GM12878 (cell line): Measurements from ENCODE around the gene SLC2A5. TPM values are rescaled to one million over a fixed set of nuclear protein-coding genes. Genes with fewer than 3 reads are reported as not detected.

Source experiments
- CBFB ChIP-seq: IDR thresholded peaks from 2 replicates; pipeline ENCODE4 v1.6.1; 2016; ENCODE audit warnings: antibody characterized with exemption, low read depth
- EP300 ChIP-seq, 2 experiments: fragments of 150-350 bp in 1 of 2; IDR thresholded peaks; 2 replicates each; pipeline ENCODE4 v1.6.1; 2011 to 2012; ENCODE audit warnings: low read depth in 2 of 2, low read length in 2 of 2, borderline replicate concordance in 1 of 2, improper control_type of control experiment in 1 of 2, inconsistent platforms in 1 of 2; ENCODE audit not compliant: control insufficient read depth in 1 of 2
- MEF2B ChIP-seq: fragments of 450-650 bp; IDR thresholded peaks from 2 replicates; pipeline ENCODE4 v1.6.1; 2018; ENCODE audit warnings: mild to moderate bottlenecking, moderate library complexity; ENCODE audit not compliant: partially characterized antibody, poor library complexity, severe bottlenecking
- MXI1 ChIP-seq: fragments of 150-350 bp; IDR thresholded peaks from 2 replicates; pipeline ENCODE4 v1.6.1; 2011; ENCODE audit warnings: low read depth, mild to moderate bottlenecking, inconsistent platforms, low read length, improper control_type of control experiment
- NFIC ChIP-seq: IDR thresholded peaks from 2 replicates; pipeline ENCODE4 v1.6.1; 2012; ENCODE audit warnings: low read depth, mild to moderate bottlenecking, inconsistent platforms, low read length, moderate library complexity
- PAX5 ChIP-seq: IDR thresholded peaks from 2 replicates; pipeline ENCODE4 v1.6.1; 2011; ENCODE audit warnings: low read depth, low read length, borderline replicate concordance
- POLR2AphosphoS2 ChIP-seq: IDR thresholded peaks from 2 replicates; pipeline ENCODE4 v1.6.1; 2011; ENCODE audit warnings: low read depth, mild to moderate bottlenecking, low read length, improper control_type of control experiment, moderate library complexity
- POU2F2 ChIP-seq: IDR thresholded peaks from 3 replicates; pipeline ENCODE4 v1.6.1; 2011; ENCODE audit warnings: low read depth, mild to moderate bottlenecking, low read length, borderline replicate concordance
- SKIL ChIP-seq: fragments of 450-650 bp; IDR thresholded peaks from 2 replicates; pipeline ENCODE4 v1.6.1; 2017; ENCODE audit warnings: mild to moderate bottlenecking, low read depth, inconsistent platforms; ENCODE audit not compliant: poor library complexity, severe bottlenecking
- SRF ChIP-seq, 2 experiments: IDR thresholded peaks; 2 replicates each; pipeline ENCODE4 v1.6.1; 2011; ENCODE audit warnings: low read depth in 2 of 2, low read length in 2 of 2, mild to moderate bottlenecking in 1 of 2, moderate library complexity in 1 of 2
- STAT3 ChIP-seq: IDR thresholded peaks from 2 replicates; pipeline ENCODE4 v1.6.1; 2011; ENCODE audit warnings: low read depth, low read length, improper control_type of control experiment
- YY1 ChIP-seq: IDR thresholded peaks from 2 replicates; pipeline ENCODE4 v1.6.1; 2011; ENCODE audit warnings: low read depth, mild to moderate bottlenecking, low read length
- ZNF217 ChIP-seq: fragments of 450-650 bp; IDR thresholded peaks from 2 replicates; pipeline ENCODE4 v1.6.1; 2017; ENCODE audit warnings: antibody characterized with exemption, mild to moderate bottlenecking
- polyA plus RNA-seq, 11 experiments: library from polyadenylated mRNA; depleted of rRNA in 4 of 11; unstranded in 6 of 11; stranded (reverse) in 5 of 11; fragments of >200 nt; fragmentation: Nextera tagmentation in 4 of 11; fragmentation: Illumina TruSeq in 1 of 11; extraction: Ambion mirVana in 4 of 11; extraction: Trizol in 1 of 11; gene quantifications; 1 replicate in 1 of 11; 2 replicates in 10 of 11; pipeline versions ENCODE4 v1.2.1 to v1.2.3, GENCODE V29; 2011 to 2016; ENCODE audit warnings: inconsistent platforms in 2 of 11, missing spikeins in 2 of 11, low read depth in 1 of 11
- total RNA-seq, 4 experiments: library from RNA; depleted of rRNA in 3 of 4; stranded (reverse); fragments of >200 nt in 3 of 4; fragmentation: Illumina TruSeq in 1 of 4; extraction: Trizol in 1 of 4; gene quantifications; 2 replicates each; pipeline versions ENCODE4 v1.2.1 to v1.2.3, GENCODE V29; 2013 to 2021
- TF ChIP-seq, protein P1 (sequence below): fragments of 450-650 bp; IDR thresholded peaks from 2 replicates; pipeline ENCODE4 v1.6.1; 2016; ENCODE audit warnings: mild to moderate bottlenecking
- TF ChIP-seq, protein P2 (sequence below), 3 experiments: IDR thresholded peaks in 2 of 3; conservative IDR thresholded peaks in 1 of 3; 2 replicates each; pipeline ENCODE4 v1.5.1; 2011; ENCODE audit warnings: low read depth in 3 of 3, low read length in 3 of 3, mild to moderate bottlenecking in 3 of 3, control low read depth in 2 of 3, moderate library complexity in 2 of 3, inconsistent platforms in 1 of 3, mixed read lengths in 1 of 3; ENCODE audit not compliant: control insufficient read depth in 2 of 3, insufficient read depth in 1 of 3; ENCODE audit errors: extremely low read depth in 1 of 3
- TF ChIP-seq, protein P3 (sequence below): fragments of 450-650 bp; IDR thresholded peaks from 2 replicates; pipeline ENCODE4 v1.6.1; 2017; ENCODE audit warnings: low read depth, mild to moderate bottlenecking, moderate library complexity
- TF ChIP-seq, protein P4 (sequence below): fragments of 450-650 bp; IDR thresholded peaks from 2 replicates; pipeline ENCODE4 v1.6.1; 2018; ENCODE audit warnings: mild to moderate bottlenecking, low read depth, moderate library complexity; ENCODE audit not compliant: partially characterized antibody

Gene SLC2A5
- total and polyA plus RNA-seq, 10 of the 15 experiments (the other 5 are each of a cell fraction or from before 2014, with no cell fraction given) = 4.5 to 76.6 (median 23.9) TPM

DNA sequence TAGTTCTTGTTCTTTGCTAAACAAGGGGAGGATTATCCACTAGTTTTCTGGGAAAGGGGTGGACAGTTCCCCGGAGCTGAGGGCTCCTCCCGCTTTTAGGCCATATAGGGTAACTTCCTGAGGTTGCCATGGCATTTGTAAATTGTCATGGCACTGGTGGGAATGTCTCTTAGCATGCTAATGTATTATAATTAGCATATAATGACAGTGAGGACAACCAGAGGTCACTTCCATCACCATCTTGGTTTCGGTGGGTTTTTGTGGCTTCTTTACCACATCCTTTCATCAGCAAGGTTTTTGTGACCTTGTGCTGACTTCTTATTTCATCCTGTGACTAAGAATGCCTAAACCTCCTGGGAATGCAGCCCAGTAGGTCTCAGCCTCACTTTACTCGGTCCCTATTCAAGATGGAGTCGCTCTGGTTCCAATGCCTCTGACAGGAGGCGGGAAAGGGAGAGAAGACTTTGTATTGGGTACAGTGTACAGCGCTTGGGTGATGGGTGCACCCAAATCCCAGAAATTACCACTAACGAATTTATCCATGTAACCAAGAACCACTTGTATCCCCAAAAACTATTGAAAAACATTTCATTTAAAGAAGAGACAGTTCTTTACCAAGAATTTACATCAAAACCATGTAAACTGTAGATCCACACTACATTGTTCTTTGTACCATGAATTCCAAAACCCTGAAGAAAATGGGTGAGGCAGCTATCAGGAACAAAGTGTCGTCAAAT, 8.7 kb upstream of the SLC2A5 start (continued):
- TF ChIP-seq, protein P1, sequence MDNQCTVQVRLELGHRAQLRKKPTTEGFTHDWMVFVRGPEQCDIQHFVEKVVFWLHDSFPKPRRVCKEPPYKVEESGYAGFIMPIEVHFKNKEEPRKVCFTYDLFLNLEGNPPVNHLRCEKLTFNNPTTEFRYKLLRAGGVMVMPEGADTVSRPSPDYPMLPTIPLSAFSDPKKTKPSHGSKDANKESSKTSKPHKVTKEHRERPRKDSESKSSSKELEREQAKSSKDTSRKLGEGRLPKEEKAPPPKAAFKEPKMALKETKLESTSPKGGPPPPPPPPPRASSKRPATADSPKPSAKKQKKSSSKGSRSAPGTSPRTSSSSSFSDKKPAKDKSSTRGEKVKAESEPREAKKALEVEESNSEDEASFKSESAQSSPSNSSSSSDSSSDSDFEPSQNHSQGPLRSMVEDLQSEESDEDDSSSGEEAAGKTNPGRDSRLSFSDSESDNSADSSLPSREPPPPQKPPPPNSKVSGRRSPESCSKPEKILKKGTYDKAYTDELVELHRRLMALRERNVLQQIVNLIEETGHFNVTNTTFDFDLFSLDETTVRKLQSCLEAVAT = peak; percentile 96
- peak; percentile 89 for TF ChIP-seq YY1
- TF ChIP-seq MEF2B = peak; percentile 97
- peak; percentile 91 for TF ChIP-seq SKIL
- TF ChIP-seq STAT3 = peak; percentile 56; the same call in 1 of the 2 replicates
- TF ChIP-seq CBFB = peak; percentile 99
- peak; percentile 95 for TF ChIP-seq POU2F2
- TF ChIP-seq PAX5 = peak; percentile 91; the same call in 1 of the 2 replicates
- TF ChIP-seq, protein P2, sequence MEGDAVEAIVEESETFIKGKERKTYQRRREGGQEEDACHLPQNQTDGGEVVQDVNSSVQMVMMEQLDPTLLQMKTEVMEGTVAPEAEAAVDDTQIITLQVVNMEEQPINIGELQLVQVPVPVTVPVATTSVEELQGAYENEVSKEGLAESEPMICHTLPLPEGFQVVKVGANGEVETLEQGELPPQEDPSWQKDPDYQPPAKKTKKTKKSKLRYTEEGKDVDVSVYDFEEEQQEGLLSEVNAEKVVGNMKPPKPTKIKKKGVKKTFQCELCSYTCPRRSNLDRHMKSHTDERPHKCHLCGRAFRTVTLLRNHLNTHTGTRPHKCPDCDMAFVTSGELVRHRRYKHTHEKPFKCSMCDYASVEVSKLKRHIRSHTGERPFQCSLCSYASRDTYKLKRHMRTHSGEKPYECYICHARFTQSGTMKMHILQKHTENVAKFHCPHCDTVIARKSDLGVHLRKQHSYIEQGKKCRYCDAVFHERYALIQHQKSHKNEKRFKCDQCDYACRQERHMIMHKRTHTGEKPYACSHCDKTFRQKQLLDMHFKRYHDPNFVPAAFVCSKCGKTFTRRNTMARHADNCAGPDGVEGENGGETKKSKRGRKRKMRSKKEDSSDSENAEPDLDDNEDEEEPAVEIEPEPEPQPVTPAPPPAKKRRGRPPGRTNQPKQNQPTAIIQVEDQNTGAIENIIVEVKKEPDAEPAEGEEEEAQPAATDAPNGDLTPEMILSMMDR (IDR thresholded peaks at IDR 0.05 in 2 of 3, conservative IDR thresholded peaks at IDR 0.05 in 1 of 3; ENCODE audit: control insufficient read depth in 2 of 3, extremely low read depth in 1 of 3, insufficient read depth in 1 of 3, low read depth in 3 of 3, low read length in 3 of 3) = no peak
- 0 out of 2 replicates have a peak, but pooled peaks have one; percentile 39 for TF ChIP-seq ZNF217
- no peak for TF ChIP-seq POLR2AphosphoS2
- TF ChIP-seq, protein P3, sequence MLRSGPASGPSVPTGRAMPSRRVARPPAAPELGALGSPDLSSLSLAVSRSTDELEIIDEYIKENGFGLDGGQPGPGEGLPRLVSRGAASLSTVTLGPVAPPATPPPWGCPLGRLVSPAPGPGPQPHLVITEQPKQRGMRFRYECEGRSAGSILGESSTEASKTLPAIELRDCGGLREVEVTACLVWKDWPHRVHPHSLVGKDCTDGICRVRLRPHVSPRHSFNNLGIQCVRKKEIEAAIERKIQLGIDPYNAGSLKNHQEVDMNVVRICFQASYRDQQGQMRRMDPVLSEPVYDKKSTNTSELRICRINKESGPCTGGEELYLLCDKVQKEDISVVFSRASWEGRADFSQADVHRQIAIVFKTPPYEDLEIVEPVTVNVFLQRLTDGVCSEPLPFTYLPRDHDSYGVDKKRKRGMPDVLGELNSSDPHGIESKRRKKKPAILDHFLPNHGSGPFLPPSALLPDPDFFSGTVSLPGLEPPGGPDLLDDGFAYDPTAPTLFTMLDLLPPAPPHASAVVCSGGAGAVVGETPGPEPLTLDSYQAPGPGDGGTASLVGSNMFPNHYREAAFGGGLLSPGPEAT = peak; percentile 82
- peak; percentile 78; the same call in 1 of the 2 replicates for TF ChIP-seq MXI1
- TF ChIP-seq EP300 (IDR thresholded peaks at IDR 0.05; ENCODE audit: borderline replicate concordance in 1 of 2, control insufficient read depth in 1 of 2, low read depth in 2 of 2, low read length in 2 of 2) = peak; percentile 83 to 94; a peak in 3 of 4 replicates
- peak; percentile 83 to 99 for TF ChIP-seq SRF (IDR thresholded peaks at IDR 0.05; ENCODE audit: low read depth in 2 of 2, low read length in 2 of 2)
- TF ChIP-seq, protein P4, sequence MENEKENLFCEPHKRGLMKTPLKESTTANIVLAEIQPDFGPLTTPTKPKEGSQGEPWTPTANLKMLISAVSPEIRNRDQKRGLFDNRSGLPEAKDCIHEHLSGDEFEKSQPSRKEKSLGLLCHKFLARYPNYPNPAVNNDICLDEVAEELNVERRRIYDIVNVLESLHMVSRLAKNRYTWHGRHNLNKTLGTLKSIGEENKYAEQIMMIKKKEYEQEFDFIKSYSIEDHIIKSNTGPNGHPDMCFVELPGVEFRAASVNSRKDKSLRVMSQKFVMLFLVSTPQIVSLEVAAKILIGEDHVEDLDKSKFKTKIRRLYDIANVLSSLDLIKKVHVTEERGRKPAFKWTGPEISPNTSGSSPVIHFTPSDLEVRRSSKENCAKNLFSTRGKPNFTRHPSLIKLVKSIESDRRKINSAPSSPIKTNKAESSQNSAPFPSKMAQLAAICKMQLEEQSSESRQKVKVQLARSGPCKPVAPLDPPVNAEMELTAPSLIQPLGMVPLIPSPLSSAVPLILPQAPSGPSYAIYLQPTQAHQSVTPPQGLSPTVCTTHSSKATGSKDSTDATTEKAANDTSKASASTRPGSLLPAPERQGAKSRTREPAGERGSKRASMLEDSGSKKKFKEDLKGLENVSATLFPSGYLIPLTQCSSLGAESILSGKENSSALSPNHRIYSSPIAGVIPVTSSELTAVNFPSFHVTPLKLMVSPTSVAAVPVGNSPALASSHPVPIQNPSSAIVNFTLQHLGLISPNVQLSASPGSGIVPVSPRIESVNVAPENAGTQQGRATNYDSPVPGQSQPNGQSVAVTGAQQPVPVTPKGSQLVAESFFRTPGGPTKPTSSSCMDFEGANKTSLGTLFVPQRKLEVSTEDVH = no peak
- peak; percentile 93 for TF ChIP-seq NFIC
